HepG2 (cell line): ENCODE measurements around the gene CFI. TPM values are rescaled to one million over a fixed set of nuclear protein-coding genes. Genes with fewer than 3 reads are reported as not detected.

Experiments
- ATAC-seq: fragments of 200-7000 bp; cut with Tn5 transposase; 3 replicates; pipeline ENCODE4 v1.9.1; 2020; ENCODE audit warnings: mild to moderate bottlenecking, moderate library complexity
- BruUV-seq: library from RNA; stranded (reverse); fragments of 400-500 nt; replicated peaks from 2 replicates; lab custom pipeline; 2021; lab: Mats Ljungman, UMichigan
- CTCF ChIA-PET: fragments of 300-600 bp; formaldehyde crosslinking; extraction: SDS; loops from one replicate; lab custom pipeline; 2021; ENCODE audit warnings: low total read pairs, inconsistent platforms, low intra/inter-chr PET ratio; lab: Yijun Ruan, JAX
- POLR2A ChIA-PET: fragments of 350-600 bp; sonication (Branson Sonifier 250); formaldehyde crosslinking; loops from one replicate; lab custom pipeline; 2020; ENCODE audit warnings: antibody characterized with exemption, inconsistent platforms; lab: Yijun Ruan, JAX
- DNase-seq: peaks from one replicate; pipeline ENCODE4 v3.0.0-alpha.2; 2015; ENCODE audit warnings: low spot score
- FAIRE-seq: peaks from 3 replicates; lab custom pipeline; 2011; peaks lifted over from hg19 to GRCh38; lab: Jason Lieb, UNC
- H2AFZ ChIP-seq: one replicate; pipeline ENCODE4 v1.6.1; 2011; ENCODE audit warnings: low read length, inconsistent platforms
- H3K27ac ChIP-seq: fragments of 300-600 bp; 3 replicates; pipeline ENCODE4 v1.8.0; 2011; ENCODE audit warnings: mixed run types, mild to moderate bottlenecking, mixed read lengths, low read length, inconsistent platforms; ENCODE audit not compliant: insufficient read depth; ENCODE audit errors: extremely low read length
- H3K27me3 ChIP-seq, 2 experiments: fragments of 200-600 bp in 1 of 2; 2 replicates in 1 of 2; 3 replicates in 1 of 2; pipeline versions ENCODE4 v1.6.0 to v1.8.0; 2011; ENCODE audit warnings: low read length in 2 of 2, mild to moderate bottlenecking in 2 of 2, moderate library complexity in 2 of 2, inconsistent platforms in 1 of 2; ENCODE audit not compliant: insufficient read depth in 2 of 2, control insufficient read depth in 1 of 2
- H3K36me3 ChIP-seq, 2 experiments: fragments of 200-600 bp in 1 of 2; replicated peaks in 1 of 2; 2 replicates in 1 of 2; 3 replicates in 1 of 2; pipeline versions ENCODE4 v1.5.1 to v1.8.0; 2011; ENCODE audit warnings: low read length in 2 of 2, inconsistent platforms in 1 of 2; ENCODE audit not compliant: insufficient read depth in 2 of 2, control insufficient read depth in 1 of 2
- H3K4me1 ChIP-seq: 2 replicates; pipeline ENCODE4 v1.5.1; 2012; ENCODE audit warnings: low read length, inconsistent platforms; ENCODE audit not compliant: insufficient read depth
- H3K4me2 ChIP-seq: 2 replicates; pipeline ENCODE4 v1.6.0; 2011; ENCODE audit warnings: low read depth, low read length, inconsistent platforms
- H3K4me3 ChIP-seq, 3 experiments: fragments of 200-600 bp in 1 of 3; sonication (generic), shearing (Covaris generic) in 1 of 3; replicated peaks in 1 of 3; 2 replicates each; pipeline ENCODE4 v1.5.1; 2011 to 2016; ENCODE audit warnings: low read length in 3 of 3, inconsistent platforms in 2 of 3, low read depth in 2 of 3, mild to moderate bottlenecking in 2 of 3, control low read depth in 1 of 3, mixed read lengths in 1 of 3; ENCODE audit not compliant: insufficient read depth in 1 of 3
- H3K79me2 ChIP-seq: one replicate; pipeline ENCODE4 v1.6.1; 2011; ENCODE audit warnings: low read length, inconsistent platforms; ENCODE audit not compliant: insufficient read depth
- H3K9ac ChIP-seq: 2 replicates; pipeline ENCODE4 v1.6.0; 2011; ENCODE audit warnings: mild to moderate bottlenecking, low read depth, low read length, inconsistent platforms; ENCODE audit not compliant: insufficient read depth
- H3K9me3 ChIP-seq: 2 replicates; pipeline ENCODE4 v1.5.1; 2012; ENCODE audit warnings: mild to moderate bottlenecking, low read length
- H4K20me1 ChIP-seq: 2 replicates; pipeline ENCODE4 v1.6.0; 2011; ENCODE audit warnings: inconsistent platforms, mild to moderate bottlenecking, low read length, moderate library complexity; ENCODE audit not compliant: insufficient read depth
- ELF1 ChIP-seq: sonication (generic); formaldehyde crosslinking; IDR thresholded peaks from 2 replicates; pipeline ENCODE4 v1.4.0; 2020; ENCODE audit warnings: missing genetic modification reagents
- FOSL1 ChIP-seq: sonication (generic); formaldehyde crosslinking; IDR thresholded peaks from 2 replicates; pipeline ENCODE4 v1.9.0; 2021; ENCODE audit warnings: missing genetic modification reagents, borderline replicate concordance
- IRX3 ChIP-seq: sonication (generic); formaldehyde crosslinking; IDR thresholded peaks from 2 replicates; pipeline ENCODE4 v1.8.1; 2023; ENCODE audit warnings: mild to moderate bottlenecking, low read depth, missing genetic modification reagents, borderline replicate concordance
- KDM4B ChIP-seq: sonication (generic); formaldehyde crosslinking; IDR thresholded peaks from 2 replicates; pipeline ENCODE4 v1.4.0; 2020; ENCODE audit warnings: missing genetic modification reagents
- SMARCC2 ChIP-seq: fragments of 450-650 bp; IDR thresholded peaks from 2 replicates; pipeline ENCODE4 v1.6.1; 2017; ENCODE audit warnings: antibody characterized with exemption, mild to moderate bottlenecking
- TMF1 ChIP-seq: sonication (generic); formaldehyde crosslinking; IDR thresholded peaks from 2 replicates; pipeline ENCODE4 v1.8.1; 2022; ENCODE audit warnings: low read depth, missing genetic modification reagents
- ZBTB3 ChIP-seq: sonication (generic); formaldehyde crosslinking; IDR thresholded peaks from 2 replicates; pipeline ENCODE4 v1.4.0; 2020; ENCODE audit warnings: low read depth, mild to moderate bottlenecking, moderate library complexity, missing genetic modification reagents, borderline replicate concordance
- ZNF10 ChIP-seq: sonication (generic); formaldehyde crosslinking; IDR thresholded peaks from 2 replicates; pipeline ENCODE4 v1.4.0; 2020; ENCODE audit warnings: mild to moderate bottlenecking, low read depth, missing genetic modification reagents, borderline replicate concordance
- ZNF615 ChIP-seq: sonication (generic); formaldehyde crosslinking; IDR thresholded peaks from 2 replicates; pipeline ENCODE4 v1.5.0; 2020; ENCODE audit warnings: mild to moderate bottlenecking, missing genetic modification reagents, borderline replicate concordance
- ZNF891 ChIP-seq: sonication (generic); formaldehyde crosslinking; IDR thresholded peaks from 2 replicates; pipeline ENCODE4 v1.5.0; 2020; ENCODE audit warnings: mild to moderate bottlenecking, missing genetic modification reagents
- WGBS: methylation state at CpG from one replicate; pipeline ENCODE4 v1.1.6; 2017; ENCODE audit warnings: low lambda C conversion rate; 5-methylcytosine and 5-hydroxymethylcytosine counted together
- in situ Hi-C: cut with HindIII; loops from 2 replicates; pipeline ENCODE4 v1.10.0; 2017; ENCODE audit warnings: low pct_unique_long_range_greater_than_20kb; ENCODE audit not compliant: extremely low pct_ligation_motif_present
- intact Hi-C: fragments of 100-400 bp; cut with micrococcal nuclease; formaldehyde crosslinking; loops from one replicate; pipeline ENCODE4 v1.10.0; 2022; ENCODE audit not compliant: unreplicated experiment
- polyA plus RNA-seq, 8 experiments: library from polyadenylated mRNA; depleted of rRNA in 3 of 8; stranded (reverse) in 7 of 8; unstranded in 1 of 8; fragments of >200 nt; fragmentation: Illumina TruSeq in 4 of 8; extraction: Trizol in 4 of 8; gene quantifications; 2 replicates each; pipeline versions ENCODE4 v1.2.1 to v1.2.3, GENCODE V29; 2011 to 2016; ENCODE audit warnings: low read depth in 4 of 8, missing spikeins in 1 of 8, mixed read lengths in 1 of 8; ENCODE audit not compliant: insufficient read depth in 1 of 8
- total RNA-seq, 5 experiments: library from RNA; depleted of rRNA; stranded (reverse); fragments of >200 nt; fragmentation: Illumina TruSeq; extraction: Trizol; gene quantifications; 2 replicates each; pipeline ENCODE4 v1.2.3, GENCODE V29; 2016; ENCODE audit warnings: low read depth in 1 of 5

The CFI gene
- total and polyA plus RNA-seq, 2 of the 13 experiments (the other 11 are each of a cell fraction or from before 2014, with no cell fraction given) = 284 to 337 TPM

DNA sequence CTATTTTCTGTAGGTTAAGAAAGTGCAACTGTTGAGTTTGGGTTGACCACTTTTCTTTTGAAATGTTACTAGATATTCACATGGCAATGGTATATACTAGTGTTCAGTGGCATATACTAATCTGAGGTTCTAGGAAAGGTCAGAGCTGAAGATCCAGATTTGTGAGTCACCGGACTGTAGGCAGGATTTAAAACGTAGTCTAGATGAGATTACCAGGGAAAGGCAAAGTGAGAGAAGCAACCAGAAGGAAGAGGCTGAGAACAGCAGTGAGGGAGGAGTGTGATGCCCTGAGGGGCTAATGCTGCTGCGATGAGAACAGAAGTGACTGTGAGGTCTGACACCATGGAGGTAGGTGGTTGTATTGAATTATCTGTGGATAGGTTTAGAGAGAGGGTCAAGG, 62.3 kb downstream of the CFI start:
- no peaks in the 10 kb centered on the region for H3K4me1 ChIP-seq
- no peak for FAIRE-seq
- 98% methylated on average over 3 of the region's 3 CpGs for WGBS
- CTCF ChIA-PET = no interaction called here
- no peak overlapping the region for H3K27ac ChIP-seq
- POLR2A ChIA-PET = no interaction called here
- no peaks in the 10 kb centered on the region for H3K79me2 ChIP-seq
- no peak overlapping the region for H3K4me3 ChIP-seq
- TF ChIP-seq KDM4B (CRISPR knock-in tag) (no peak), IRX3 (CRISPR knock-in tag) (no peak), SMARCC2 (no peak), ZNF891 (CRISPR knock-in tag) (no peak), FOSL1 (CRISPR knock-in tag) (no peak), ZNF10 (CRISPR knock-in tag) (no peak), ZNF615 (CRISPR knock-in tag) (no peak), TMF1 (no peak), ELF1 (CRISPR knock-in tag) (no peak), ZBTB3 (CRISPR knock-in tag) (no peak)
- in situ Hi-C loops = no loop called here
- no peak overlapping the region for H3K4me2 ChIP-seq
- DNase-seq = no peak
- H4K20me1 ChIP-seq = no peaks in the 10 kb centered on the region
- intact Hi-C loops = no loop called here
- peaks cover 2 to 36% of the 10 kb centered on the region in 2 experiments for H3K36me3 ChIP-seq
- no peaks in the 10 kb centered on the region for H3K9me3 ChIP-seq
- no peak overlapping the region for H2AFZ ChIP-seq
- no peaks in the 10 kb centered on the region for H3K27me3 ChIP-seq
- ATAC-seq = no peak
- BruUV-seq = no TSS peak
- H3K9ac ChIP-seq = no peak overlapping the region
